ACC112 (cell line): ENCODE measurements around the gene PRRX2.
"Not testable (repeated sequence)": the region's sequence is repeated elsewhere in the genome, so short reads cannot be mapped to it uniquely, and the experiment has no call there.

Source experiments
- H2AFZ ChIP-seq: fragments of 200-600 bp; sonication (generic); one replicate; pipeline ENCODE4 v1.6.0; 2017; ENCODE audit warnings: antibody characterized with exemption, low read length; ENCODE audit not compliant: unreplicated experiment
- H3K27ac ChIP-seq: fragments of 200-600 bp; sonication (generic); 2 replicates; pipeline ENCODE4 v1.5.1; 2014; ENCODE audit warnings: low read depth, mild to moderate bottlenecking, antibody characterized with exemption, low read length, moderate library complexity
- H3K27me3 ChIP-seq: fragments of 200-600 bp; sonication (generic); 2 replicates; pipeline ENCODE4 v1.6.1; 2014; ENCODE audit warnings: mild to moderate bottlenecking, antibody characterized with exemption, low read length, moderate library complexity, mixed read lengths; ENCODE audit not compliant: insufficient read depth
- H3K36me3 ChIP-seq: fragments of 200-600 bp; sonication (generic); 2 replicates; pipeline ENCODE4 v1.6.1; 2016; ENCODE audit warnings: mild to moderate bottlenecking, antibody characterized with exemption, low read length, moderate library complexity, mixed read lengths; ENCODE audit not compliant: insufficient read depth
- H3K4me1 ChIP-seq: fragments of 200-600 bp; sonication (generic); one replicate; pipeline ENCODE4 v1.6.1; 2016; ENCODE audit warnings: low read length, mixed read lengths; ENCODE audit not compliant: insufficient read depth, unreplicated experiment, control insufficient read depth
- H3K4me3 ChIP-seq: fragments of 200-600 bp; sonication (generic); 2 replicates; pipeline ENCODE4 v1.5.1; 2014; ENCODE audit warnings: mild to moderate bottlenecking, low read depth, low read length
- H3K79me2 ChIP-seq: fragments of 200-600 bp; sonication (generic); one replicate; pipeline ENCODE4 v1.6.0; 2016; ENCODE audit warnings: low read length; ENCODE audit not compliant: control insufficient read depth, unreplicated experiment, insufficient read depth

The PRRX2 gene

GRCh38 chr9:129759804-129760502, 94.5 kb downstream of the PRRX2 start:
- Histone ChIP-seq H3K36me3 (no peaks in the 10 kb centered on the region), H3K27ac (no peak overlapping the region), H3K4me1 (peaks cover 24% of the 10 kb centered on the region), H3K4me3 (no peak overlapping the region), H3K79me2 (no peaks in the 10 kb centered on the region), H3K27me3 (no peaks in the 10 kb centered on the region), H2AFZ (no peak overlapping the region)

GRCh38 chr9:129760784-129761183, 95.3 kb downstream of the PRRX2 start:
- not testable (repeated sequence) for H3K27me3 ChIP-seq, H3K4me3 ChIP-seq, H3K79me2 ChIP-seq, H2AFZ ChIP-seq, H3K36me3 ChIP-seq, H3K27ac ChIP-seq
- peaks cover 24% of the 10 kb centered on the region for H3K4me1 ChIP-seq

- H3K27ac ChIP-seq, result peak overlapping the region; percentile 99
- no peaks in the 10 kb centered on the region for H3K79me2 ChIP-seq
- H3K27me3 ChIP-seq, result no peaks in the 10 kb centered on the region
- no peaks in the 10 kb centered on the region for H3K36me3 ChIP-seq
- no peak overlapping the region for H2AFZ ChIP-seq
- H3K4me1 ChIP-seq, result peaks cover 24% of the 10 kb centered on the region
- H3K4me3 ChIP-seq, result no peak overlapping the region
These were observed 96.0 kb downstream of the PRRX2 start for GRCh38 chr9:129761293-129761900.

GRCh38 chr9:129761901-129762369, 96.5 kb downstream of the PRRX2 start:
- no peak overlapping the region for H3K4me3 ChIP-seq
- no peaks in the 10 kb centered on the region for H3K27me3 ChIP-seq
- no peaks in the 10 kb centered on the region for H3K36me3 ChIP-seq
- H3K79me2 ChIP-seq, result no peaks in the 10 kb centered on the region
- peak overlapping the region; percentile 99 for H3K27ac ChIP-seq
- H2AFZ ChIP-seq, result no peak overlapping the region
- peaks cover 24% of the 10 kb centered on the region for H3K4me1 ChIP-seq

- H3K79me2 ChIP-seq, H2AFZ ChIP-seq, H3K27me3 ChIP-seq, H3K36me3 ChIP-seq: not testable (repeated sequence)
- H3K4me3 ChIP-seq, result peak overlapping the region; percentile 21; the same call in 1 of the 2 replicates
- H3K27ac ChIP-seq, result peak overlapping the region; percentile 99
- peaks cover 24% of the 10 kb centered on the region for H3K4me1 ChIP-seq
These were observed 97.0 kb downstream of the PRRX2 start for GRCh38 chr9:129762370-129762984.

GRCh38 chr9:129762985-129763926, 97.8 kb downstream of the PRRX2 start:
- H2AFZ ChIP-seq, result peak overlapping the region; percentile 64
- peak overlapping the region; percentile 21; the same call in 1 of the 2 replicates for H3K4me3 ChIP-seq
- H3K27ac ChIP-seq, result peak overlapping the region; percentile 99
- H3K4me1 ChIP-seq, result peaks cover 24% of the 10 kb centered on the region
- no peaks in the 10 kb centered on the region for H3K36me3 ChIP-seq
- H3K79me2 ChIP-seq, result no peaks in the 10 kb centered on the region
- no peaks in the 10 kb centered on the region for H3K27me3 ChIP-seq

GRCh38 chr9:129765764-129766317, 100.4 kb downstream of the PRRX2 start:
- no peaks in the 10 kb centered on the region for H3K36me3 ChIP-seq
- H3K79me2 ChIP-seq, result no peaks in the 10 kb centered on the region
- H2AFZ ChIP-seq, result no peak overlapping the region
- H3K27me3 ChIP-seq, result no peaks in the 10 kb centered on the region
- no peak overlapping the region for H3K4me3 ChIP-seq
- H3K27ac ChIP-seq, result no peak overlapping the region
- peaks cover 24% of the 10 kb centered on the region for H3K4me1 ChIP-seq

GRCh38 chr9:129768486-129768885, 103.0 kb downstream of the PRRX2 start:
- Histone ChIP-seq H3K4me3 (no peak overlapping the region), H3K79me2 (no peaks in the 10 kb centered on the region), H3K4me1 (peaks cover 7% of the 10 kb centered on the region), H3K27me3 (no peaks in the 10 kb centered on the region), H2AFZ (no peak overlapping the region), H3K27ac (no peak overlapping the region), H3K36me3 (no peaks in the 10 kb centered on the region)

- H2AFZ ChIP-seq, result no peak overlapping the region
- H3K4me3 ChIP-seq, result no peak overlapping the region
- H3K27me3 ChIP-seq, result no peaks in the 10 kb centered on the region
- peaks cover 11% of the 10 kb centered on the region for H3K4me1 ChIP-seq
- H3K79me2 ChIP-seq, result no peaks in the 10 kb centered on the region
- no peaks in the 10 kb centered on the region for H3K36me3 ChIP-seq
- no peak overlapping the region for H3K27ac ChIP-seq
These were observed 104.2 kb downstream of the PRRX2 start for GRCh38 chr9:129769669-129770068.

GRCh38 chr9:129770741-129771140, 105.3 kb downstream of the PRRX2 start:
- Histone ChIP-seq H3K36me3 (no peaks in the 10 kb centered on the region), H3K79me2 (no peaks in the 10 kb centered on the region), H3K27ac (no peak overlapping the region), H3K4me1 (peaks cover 11% of the 10 kb centered on the region), H3K4me3 (no peak overlapping the region), H3K27me3 (no peaks in the 10 kb centered on the region), H2AFZ (no peak overlapping the region)
